GM19043 (cell line): ENCODE measurements around the gene ESCO1.
"Not testable (repeated sequence)": the region's sequence is repeated elsewhere in the genome, so short reads cannot be mapped to it uniquely, and the experiment has no call there.

Source experiments
- ATAC-seq: cut with Tn5 transposase; IDR thresholded peaks from one replicate; pipeline ENCODE4 v1.9.1; 2021; ENCODE audit warnings: low read depth; ENCODE audit not compliant: unreplicated experiment

The ESCO1 gene, protein sequence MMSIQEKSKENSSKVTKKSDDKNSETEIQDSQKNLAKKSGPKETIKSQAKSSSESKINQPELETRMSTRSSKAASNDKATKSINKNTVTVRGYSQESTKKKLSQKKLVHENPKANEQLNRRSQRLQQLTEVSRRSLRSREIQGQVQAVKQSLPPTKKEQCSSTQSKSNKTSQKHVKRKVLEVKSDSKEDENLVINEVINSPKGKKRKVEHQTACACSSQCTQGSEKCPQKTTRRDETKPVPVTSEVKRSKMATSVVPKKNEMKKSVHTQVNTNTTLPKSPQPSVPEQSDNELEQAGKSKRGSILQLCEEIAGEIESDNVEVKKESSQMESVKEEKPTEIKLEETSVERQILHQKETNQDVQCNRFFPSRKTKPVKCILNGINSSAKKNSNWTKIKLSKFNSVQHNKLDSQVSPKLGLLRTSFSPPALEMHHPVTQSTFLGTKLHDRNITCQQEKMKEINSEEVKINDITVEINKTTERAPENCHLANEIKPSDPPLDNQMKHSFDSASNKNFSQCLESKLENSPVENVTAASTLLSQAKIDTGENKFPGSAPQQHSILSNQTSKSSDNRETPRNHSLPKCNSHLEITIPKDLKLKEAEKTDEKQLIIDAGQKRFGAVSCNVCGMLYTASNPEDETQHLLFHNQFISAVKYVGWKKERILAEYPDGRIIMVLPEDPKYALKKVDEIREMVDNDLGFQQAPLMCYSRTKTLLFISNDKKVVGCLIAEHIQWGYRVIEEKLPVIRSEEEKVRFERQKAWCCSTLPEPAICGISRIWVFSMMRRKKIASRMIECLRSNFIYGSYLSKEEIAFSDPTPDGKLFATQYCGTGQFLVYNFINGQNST

DNA sequence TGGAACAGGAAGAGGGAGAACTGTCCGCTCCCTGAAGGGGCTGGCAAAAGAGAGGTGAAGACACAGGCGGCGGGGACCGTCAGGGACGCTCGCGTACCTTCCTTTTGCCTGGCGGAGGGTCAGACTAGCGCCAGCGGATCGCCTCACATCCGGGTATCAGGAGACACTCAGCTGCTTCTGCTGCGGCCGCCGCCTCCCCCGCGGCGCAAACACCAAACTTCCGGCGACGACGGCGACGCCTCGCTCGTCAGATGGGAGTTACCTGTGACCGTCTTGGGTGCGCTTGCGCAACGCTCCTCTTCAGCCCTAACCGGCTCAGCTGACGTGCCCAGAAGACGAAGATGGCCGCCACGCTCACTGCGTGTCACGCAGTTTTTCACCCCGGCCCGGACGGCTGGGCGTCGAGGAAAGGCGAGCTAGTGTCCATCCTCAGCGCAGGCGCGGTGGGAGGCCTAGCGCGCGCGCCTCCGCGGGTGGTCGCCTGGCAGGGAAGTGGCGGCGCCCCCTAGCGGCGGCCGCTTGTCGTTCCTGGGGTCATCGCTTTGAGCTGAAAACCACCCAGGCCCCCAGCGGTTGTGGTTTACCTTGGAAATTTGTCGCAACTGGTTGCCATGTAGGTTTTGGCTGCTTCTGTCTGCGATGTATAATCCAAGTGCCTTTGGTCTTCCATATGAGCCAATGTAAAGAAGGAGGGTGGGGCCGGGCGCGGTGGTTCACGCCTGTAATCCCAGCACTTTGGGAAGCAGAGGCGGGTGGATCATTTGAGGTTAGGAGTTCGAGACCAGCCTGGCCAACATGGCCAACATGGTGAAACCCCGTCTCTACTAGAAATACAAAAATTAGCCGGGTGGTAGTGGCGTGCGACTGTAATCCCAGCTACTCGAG is at the start of gene ESCO1:
Gene ESCO1 (minus strand): TSS at position 179 of the 885 bp plus-strand sequence. CDS start 25,861 bp downstream, outside the sequence.
- peak; percentile 82 for ATAC-seq

DNA sequence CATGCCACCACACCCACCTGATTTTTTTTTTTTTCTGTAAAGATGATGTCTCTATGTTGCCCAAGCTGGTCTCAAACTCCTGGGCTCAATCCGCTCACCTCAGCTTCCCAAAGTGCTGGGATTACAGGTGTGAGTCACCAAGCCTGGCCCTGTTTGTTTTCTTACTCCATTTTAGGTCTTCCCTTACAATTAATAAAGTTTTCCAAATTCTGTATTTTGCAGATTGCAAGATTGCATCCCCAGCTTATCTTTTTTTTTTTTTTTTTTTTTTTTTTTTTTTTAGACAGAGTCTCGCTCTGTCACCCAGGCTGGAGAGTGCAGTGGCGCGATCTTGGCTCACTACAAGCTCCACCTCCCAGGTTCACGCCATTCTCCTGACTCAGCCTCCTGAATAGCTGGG is 39.9 kb upstream of the ESCO1 start:
- not testable (repeated sequence) for ATAC-seq

DNA sequence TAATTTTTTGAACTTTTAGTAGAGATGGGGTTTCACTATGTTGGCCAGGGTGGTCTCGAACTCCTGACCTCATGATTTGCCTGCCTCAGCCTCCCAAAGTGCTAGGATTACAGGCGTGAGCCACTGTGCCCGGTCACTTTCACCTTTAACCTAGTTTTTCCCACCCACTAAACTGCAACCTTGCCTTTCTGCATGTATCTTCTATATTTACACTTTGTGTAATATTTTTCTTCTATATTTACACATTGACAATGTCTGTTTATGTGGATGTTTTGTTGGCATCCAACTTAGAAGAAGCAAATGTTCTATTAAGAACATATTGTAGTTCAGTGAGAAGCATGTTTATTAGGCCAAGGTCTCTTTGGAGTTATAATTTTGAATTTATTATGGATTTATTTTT is 38.3 kb upstream of the ESCO1 start:
- no peak for ATAC-seq

DNA sequence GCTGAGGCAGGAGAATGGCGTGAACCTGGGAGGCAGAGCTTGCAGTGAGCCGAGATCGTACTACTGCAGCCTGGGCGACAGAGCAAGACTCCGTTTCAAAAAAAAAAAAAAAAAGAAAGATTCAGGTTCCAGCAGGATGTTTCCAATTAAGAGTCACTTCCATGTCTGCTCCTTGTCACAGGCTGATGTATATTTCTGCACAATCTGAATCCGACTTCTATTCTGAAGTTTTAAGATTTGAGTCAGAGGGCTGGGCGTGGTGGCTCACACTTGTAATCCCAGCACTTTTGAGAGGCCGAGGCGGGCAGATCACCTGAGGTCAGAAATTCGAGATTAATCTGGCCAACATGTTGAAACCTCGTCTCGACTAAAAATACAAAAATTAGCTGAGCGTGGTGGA is 36.3 kb upstream of the ESCO1 start:
- ATAC-seq = no peak

DNA sequence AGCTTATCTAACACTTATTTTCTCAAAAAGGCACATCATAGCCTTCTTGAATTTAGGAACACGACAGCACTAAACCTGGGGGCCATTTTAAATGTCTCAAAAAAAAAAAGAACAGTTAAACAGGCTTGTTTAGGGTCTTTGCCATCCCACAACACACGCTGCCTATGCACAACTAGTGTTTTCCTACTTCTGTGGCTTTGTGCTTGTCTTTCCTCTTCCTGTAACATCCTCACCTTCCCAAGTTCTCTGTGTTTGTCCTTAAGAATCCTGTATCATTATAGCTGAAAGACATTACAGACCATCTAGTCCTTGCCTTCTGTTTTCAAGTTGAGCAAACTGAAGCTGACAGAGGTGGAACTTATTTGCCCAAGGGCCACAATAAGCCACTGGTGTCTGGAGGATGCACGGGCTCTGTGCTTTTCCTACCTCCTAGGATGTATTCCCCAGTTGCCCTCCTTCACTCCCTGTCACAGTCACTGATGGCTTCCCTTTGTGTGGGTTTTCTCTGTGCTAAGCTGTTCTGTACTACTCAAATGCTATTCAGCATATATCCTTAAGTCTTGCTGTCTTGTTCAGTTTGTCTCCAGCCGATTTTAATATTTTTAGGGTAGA is 34.2 kb upstream of the ESCO1 start:
- no peak for ATAC-seq

DNA sequence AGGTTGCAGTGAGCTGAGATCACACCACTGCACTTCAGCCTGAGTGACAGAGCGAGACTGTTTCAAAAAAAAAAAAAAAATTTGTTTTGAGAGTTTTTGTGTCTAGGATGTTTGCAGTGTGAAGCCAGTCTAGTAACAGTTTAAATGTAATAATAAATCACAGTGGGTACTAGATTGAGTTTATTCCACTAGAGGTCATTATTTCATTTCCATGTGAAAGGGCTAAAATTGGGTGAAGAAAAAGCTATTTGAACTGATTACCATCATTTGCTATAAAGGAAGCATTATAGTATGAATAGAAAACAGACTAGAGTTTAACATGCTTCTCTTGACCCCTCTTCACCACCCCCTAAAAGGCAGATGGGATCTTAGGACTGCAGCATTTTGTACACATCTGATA is 31.9 kb upstream of the ESCO1 start:
- ATAC-seq = no peak

DNA sequence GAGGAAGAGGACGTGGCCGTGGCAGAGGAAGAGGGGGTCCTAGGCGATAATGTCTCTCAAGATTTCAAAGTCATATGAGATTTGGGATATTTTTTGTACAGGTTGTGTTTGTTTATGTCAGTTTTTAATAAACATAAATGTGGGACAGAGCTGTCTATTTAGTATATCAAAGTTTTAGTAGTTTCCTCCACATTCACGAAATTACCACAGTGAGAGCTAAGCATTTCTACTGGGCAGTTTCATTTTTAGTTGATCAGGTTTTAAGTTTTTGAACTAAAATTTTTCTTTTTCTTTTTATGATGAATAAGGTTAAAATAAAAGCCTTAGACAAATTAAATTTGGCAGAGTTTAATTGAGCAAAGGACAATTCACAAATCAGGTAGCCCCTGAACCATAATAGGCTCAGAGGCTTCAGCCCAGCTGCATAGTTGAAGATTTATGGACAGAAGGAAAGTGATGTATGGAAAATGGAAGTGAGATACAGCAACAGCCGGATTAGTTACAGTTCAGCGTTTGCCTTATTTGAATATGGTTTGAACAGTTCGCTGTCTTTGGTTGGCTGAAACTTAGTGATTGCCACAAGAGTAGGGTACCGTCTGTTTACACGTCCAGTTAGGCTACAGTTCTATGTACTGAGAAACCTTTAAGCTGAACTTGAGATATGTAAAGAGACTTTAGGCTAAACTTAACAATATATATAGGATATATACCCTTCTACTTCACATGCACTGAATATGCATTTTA is 28.8 kb upstream of the ESCO1 start:
- peak; percentile 95 for ATAC-seq

DNA sequence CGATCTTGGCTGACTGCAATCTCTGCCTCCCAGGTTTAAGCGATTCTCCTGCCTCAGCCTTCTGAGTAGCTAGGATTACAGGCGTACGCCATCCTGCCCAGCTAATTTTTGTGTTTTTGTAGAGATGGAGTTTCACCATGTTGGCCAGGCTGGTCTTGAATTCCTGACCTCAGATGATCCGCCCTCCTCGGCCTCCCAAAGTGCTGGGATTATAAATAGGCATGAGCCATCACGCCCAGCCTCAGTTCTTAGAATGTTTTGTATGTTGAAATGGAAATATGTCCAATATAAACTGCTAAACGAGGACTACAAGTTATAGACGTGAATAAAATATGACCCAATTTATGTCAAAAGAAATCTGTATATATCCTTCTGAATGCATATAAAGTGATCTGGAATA is 21.1 kb upstream of the ESCO1 start:
- not testable (repeated sequence) for ATAC-seq

DNA sequence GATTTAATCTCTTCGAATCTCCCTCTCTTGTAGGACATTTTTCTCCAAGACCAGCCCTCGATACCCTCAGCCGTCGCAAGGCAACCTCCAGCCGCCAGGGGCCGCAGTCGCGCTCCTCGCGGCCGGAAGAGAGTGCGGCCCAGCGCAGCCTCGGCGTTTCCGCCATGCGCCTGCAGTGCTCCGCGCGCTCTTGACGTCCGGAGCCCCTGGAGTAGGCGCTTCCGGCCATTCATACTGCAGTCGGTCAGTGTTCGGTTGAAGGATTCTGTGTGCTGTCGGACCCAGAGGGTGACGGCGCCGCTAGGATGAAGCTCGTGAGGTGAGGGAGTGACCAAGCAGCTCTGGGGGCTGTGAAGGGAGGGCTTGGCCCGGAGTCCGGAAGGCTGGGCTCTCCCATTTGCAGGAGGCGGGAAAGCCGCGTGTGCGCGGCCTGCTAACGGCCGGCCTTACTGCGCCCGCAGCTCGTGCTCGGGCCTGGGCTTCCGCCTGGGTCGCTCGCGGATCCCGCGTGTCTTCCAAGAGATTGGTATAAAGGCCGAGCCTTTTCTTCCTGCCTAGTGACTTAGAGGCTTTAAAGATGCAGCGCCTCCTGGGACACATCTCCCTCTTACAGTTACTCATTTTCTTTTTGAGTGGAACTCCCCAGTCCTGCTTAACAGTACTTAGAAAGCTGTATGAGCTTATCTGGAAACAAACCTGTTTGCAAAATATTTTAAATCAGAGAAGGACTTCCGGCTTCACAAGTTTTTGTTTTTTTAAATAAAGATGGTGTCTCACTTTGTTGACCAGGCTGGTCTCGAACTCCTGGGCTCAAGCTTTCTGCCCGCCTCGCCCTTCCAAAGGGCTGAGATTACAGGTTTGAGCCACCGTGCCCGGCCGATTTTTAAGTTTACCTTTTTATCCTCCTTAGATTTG is 11.9 kb upstream of the ESCO1 start, which contains the start of gene SNRPD1:
Gene SNRPD1 (plus strand): TSS at position 190 of the 915 bp plus-strand sequence. CDS start 116 bp downstream, at position 306.
- peak; percentile 99 for ATAC-seq

DNA sequence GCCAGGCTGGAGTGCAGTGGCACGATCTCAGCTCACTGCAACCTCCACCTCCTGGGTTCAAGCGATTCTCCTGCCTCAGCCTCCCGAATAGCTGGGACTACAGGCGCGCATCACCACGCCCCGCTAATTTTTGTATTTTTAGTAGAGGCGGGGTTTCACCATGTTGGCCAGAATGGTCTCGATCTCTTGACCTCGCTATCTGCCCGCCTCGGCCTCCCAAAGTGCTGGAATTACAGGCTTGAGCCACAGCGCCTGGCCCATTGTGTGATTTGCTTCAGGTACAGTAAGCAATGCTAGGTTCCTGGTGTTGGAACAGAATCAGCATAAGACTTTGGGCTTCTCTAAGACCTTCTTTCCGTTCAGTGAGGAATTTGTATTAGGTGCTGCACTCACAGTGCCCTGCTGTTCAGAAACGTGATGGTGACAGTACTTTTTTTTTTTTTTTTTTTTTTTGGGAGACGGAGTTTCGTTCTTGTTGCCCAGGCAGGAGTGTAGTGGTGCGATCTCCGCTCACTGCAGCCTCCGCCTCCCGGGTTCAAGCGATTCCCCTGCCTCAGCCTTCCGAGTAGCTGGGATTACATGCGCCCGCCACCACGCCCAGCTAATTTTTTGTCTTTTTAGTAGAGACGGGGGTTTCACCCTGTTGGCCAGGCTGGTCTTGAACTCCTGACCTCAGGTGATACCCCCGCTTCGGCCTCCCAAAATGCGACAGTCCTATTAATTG is 11.1 kb upstream of the ESCO1 start:
- ATAC-seq = not testable (repeated sequence)

DNA sequence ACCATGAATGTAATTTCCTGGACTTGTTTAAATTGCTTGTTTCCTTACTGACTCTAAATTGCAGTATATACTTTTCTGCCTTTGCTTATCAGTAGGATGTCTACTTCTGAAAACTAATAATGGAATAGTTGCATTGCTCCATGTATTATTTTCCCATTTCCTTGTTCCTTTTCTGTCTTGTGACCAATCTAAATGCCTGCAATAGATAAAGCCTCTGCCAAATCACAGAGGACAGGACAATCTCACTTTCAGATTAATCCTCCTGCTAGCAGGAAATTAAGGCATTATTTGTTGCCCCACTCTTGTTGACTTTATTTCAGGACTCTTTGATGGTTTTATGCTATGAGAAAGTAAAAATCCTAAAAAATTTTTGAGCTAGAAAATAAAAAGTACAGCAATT is 4.7 kb upstream of the ESCO1 start:
- no peak for ATAC-seq

DNA sequence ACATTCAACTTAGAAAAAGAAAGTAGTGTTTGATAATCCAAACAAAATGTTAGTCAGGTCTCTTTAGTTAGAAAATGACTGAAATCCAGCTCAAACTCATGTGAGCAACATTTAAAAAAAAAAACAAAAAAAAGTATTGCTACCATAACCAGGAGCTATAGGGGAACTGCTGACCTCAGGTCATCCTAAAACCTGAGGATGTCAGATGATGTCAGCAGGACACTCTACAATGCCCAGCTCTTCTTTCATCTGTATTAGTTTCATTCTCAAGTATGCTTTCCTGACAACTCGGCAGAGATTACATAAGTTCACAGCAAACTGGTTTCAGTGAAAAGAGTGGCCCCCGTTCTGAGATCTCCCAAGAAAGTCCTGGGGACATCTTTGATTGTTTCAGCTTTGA is 4.2 kb upstream of the ESCO1 start:
- ATAC-seq = no peak

DNA sequence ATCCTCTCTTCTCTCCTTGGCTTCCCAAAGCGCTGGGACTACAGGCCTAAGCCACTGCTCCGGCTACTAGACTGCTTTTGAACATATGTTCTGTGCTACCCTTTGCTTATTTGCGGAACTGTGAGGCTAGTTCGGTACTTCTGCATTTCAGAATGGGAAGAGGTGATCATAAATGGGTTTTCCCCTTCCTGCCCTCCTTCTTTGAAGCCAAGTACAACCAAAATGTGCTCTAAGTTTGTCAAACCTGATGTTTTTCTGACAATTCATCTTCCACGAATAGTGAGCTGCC is 1.7 kb upstream of the ESCO1 start:
- no peak for ATAC-seq

DNA sequence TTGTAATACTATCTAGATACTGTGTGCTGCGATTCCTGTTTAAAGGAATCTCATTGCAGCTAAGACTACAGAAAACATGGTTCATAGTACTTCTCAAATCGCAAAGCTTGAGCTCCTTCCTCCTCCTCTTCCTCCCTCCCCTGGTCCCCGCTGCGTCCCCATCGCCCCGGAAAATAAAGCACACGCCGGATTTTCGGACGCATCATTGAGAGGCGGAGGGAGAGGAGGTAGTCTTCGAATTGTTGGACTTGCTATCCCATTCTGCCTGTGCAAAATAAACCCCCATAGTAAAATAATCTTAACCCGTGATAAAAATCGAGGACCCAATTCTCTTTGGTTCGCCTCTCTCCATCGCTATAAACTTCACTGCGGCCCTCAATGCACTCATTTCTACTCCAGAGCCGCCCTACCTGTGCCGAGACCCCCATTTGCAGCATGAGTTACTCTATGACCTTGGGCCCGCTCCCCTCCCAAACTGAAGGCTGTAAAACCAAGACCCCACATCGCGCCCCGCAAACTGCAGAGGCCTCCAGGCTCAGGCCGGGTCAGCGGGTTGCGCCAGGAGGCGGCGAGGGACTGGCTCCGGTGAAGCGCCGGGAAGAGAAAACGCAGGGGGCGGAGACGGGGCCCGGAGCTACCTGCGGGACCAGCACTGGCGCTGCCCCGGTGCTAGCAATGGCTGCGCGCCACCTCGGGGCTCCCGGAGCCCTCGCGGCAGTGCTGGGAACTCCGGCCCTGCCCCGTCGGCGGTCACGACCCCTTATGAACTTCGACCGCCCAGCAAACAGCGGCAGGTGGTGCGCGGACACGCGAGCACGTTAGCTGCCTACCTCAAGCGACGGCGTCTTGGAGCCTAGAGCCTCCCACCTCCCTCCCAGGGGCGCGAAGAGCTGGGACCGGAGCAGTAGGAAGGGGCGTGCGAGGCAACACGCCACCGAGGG is 649 bp downstream of the ESCO1 start:
- ATAC-seq = peak; percentile 28

DNA sequence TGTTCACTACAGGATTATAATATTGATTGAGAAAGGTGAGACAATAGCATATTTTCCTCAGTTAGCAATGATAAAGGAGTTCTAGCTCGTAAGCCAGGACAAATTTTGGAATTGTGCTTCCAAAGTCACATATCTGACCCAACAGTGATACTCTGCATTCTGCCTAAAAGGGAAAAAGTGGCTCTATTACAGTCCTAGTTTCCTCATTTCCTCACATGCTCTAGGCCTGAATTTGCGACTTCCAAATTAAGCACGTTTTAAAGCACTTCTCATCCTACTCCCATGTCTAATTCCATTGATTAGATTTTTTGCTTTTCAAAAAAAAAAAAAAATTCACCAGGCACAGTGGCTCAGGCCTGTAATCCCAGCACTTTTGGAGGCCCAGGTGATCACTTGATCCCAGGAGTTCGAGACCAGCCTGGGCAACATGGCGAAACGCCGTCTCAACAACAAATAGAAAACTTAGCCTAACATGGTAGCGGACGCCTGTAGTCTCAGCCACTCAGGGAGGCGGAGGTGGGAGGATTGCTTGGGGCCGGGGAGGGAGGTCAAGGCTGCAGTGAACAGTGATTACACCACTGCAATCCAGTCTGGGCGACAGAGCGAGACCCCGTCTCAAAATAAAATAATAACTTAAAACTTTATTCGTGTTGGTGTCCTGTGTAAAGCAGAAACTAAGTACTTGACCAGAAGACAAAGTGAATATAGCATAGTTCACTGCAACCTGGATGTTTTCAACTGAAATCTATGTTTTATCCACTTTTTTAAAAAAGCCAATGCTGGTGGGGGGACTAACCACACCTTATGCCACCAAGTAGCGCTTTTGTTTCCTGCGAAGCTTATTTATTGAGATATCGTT is 1.5 kb downstream of the ESCO1 start:
- no peak for ATAC-seq

DNA sequence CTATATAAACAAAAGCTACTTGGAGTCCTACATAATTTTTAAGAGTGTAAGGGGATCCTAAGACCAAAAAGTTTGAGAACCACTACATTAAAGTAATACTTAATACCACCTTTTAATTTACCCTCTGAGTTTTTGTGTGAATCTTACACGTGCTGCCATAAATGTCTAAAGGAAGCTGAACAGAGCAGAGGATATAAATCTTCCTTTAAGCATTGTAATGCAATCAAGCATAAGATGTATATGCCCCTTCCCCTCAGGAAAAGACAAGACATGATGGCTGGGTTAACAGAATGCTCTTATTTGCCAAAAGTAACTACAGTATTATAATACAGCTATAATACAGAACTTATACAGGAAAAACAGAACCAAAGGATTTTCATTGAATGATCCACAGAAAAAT is 2.9 kb downstream of the ESCO1 start:
- no peak for ATAC-seq
